Ishikawa (cell line): ENCODE results near the gene MEPE.

Experiments used
- CEBPB ChIP-seq: IDR thresholded peaks from 2 replicates; pipeline ENCODE4 v1.6.1; 2012
- CREB1 ChIP-seq: IDR thresholded peaks from 2 replicates; pipeline ENCODE4 v1.6.1; 2012; ENCODE audit warnings: low read depth
- EGR1 ChIP-seq: IDR thresholded peaks from 2 replicates; pipeline ENCODE4 v1.6.1; 2012
- EP300 ChIP-seq: IDR thresholded peaks from 2 replicates; pipeline ENCODE4 v1.6.1; 2012; ENCODE audit warnings: borderline replicate concordance
- FOXM1 ChIP-seq: IDR thresholded peaks from 2 replicates; pipeline ENCODE4 v1.6.1; 2012; ENCODE audit warnings: low read depth, borderline replicate concordance
- MAX ChIP-seq: IDR thresholded peaks from 2 replicates; pipeline ENCODE4 v1.6.1; 2012
- NFIC ChIP-seq: IDR thresholded peaks from 2 replicates; pipeline ENCODE4 v1.6.1; 2012
- RAD21 ChIP-seq: IDR thresholded peaks from 2 replicates; pipeline ENCODE4 v1.6.1; 2012; ENCODE audit warnings: low read depth
- REST ChIP-seq: IDR thresholded peaks from 2 replicates; pipeline ENCODE4 v1.6.1; 2012; ENCODE audit warnings: low read depth, mild to moderate bottlenecking
- TAF1 ChIP-seq: IDR thresholded peaks from 2 replicates; pipeline ENCODE4 v1.6.1; 2012; ENCODE audit warnings: low read depth, mild to moderate bottlenecking
- TCF12 ChIP-seq: IDR thresholded peaks from 2 replicates; pipeline ENCODE4 v1.6.1; 2012; ENCODE audit warnings: low read depth
- TEAD4 ChIP-seq: IDR thresholded peaks from 2 replicates; pipeline ENCODE4 v1.6.1; 2012
- USF1 ChIP-seq: IDR thresholded peaks from 2 replicates; pipeline ENCODE4 v1.6.1; 2012
- YY1 ChIP-seq: IDR thresholded peaks from 2 replicates; pipeline ENCODE4 v1.6.1; 2012; ENCODE audit warnings: low read depth
- ZBTB7A ChIP-seq: IDR thresholded peaks from 2 replicates; pipeline ENCODE4 v1.6.1; 2012; ENCODE audit warnings: low read depth

The MEPE gene

GRCh38 chr4:87804871-87805270 is 27.9 kb upstream of the MEPE start:
- TF ChIP-seq EP300 = no peak
- TF ChIP-seq ZBTB7A = no peak
- TF ChIP-seq RAD21 = no peak
- TF ChIP-seq NFIC = no peak
- no peak for TF ChIP-seq USF1
- no peak for TF ChIP-seq CEBPB
- no peak for TF ChIP-seq CREB1
- no peak for TF ChIP-seq FOXM1
- TF ChIP-seq EGR1 = no peak
- TF ChIP-seq REST = no peak
- no peak for TF ChIP-seq TCF12
- no peak for TF ChIP-seq YY1
- no peak for TF ChIP-seq TEAD4
- no peak for TF ChIP-seq MAX
- no peak for TF ChIP-seq TAF1

- TF ChIP-seq MAX (no peak), REST (no peak), EGR1 (no peak), TCF12 (no peak), ZBTB7A (no peak), CREB1 (no peak), TEAD4 (no peak), FOXM1 (no peak), USF1 (no peak), CEBPB (no peak), TAF1 (no peak), EP300 (no peak), RAD21 (no peak), NFIC (no peak), YY1 (no peak)
These were observed 26.8 kb upstream of the MEPE start for GRCh38 chr4:87805971-87806370.

- TF ChIP-seq EGR1 = no peak
- TF ChIP-seq ZBTB7A = no peak
- no peak for TF ChIP-seq MAX
- TF ChIP-seq USF1 = no peak
- TF ChIP-seq TAF1 = no peak
- no peak for TF ChIP-seq CEBPB
- TF ChIP-seq RAD21 = no peak
- TF ChIP-seq TCF12 = no peak
- TF ChIP-seq TEAD4 = no peak
- TF ChIP-seq CREB1 = no peak
These were observed 26.2 kb upstream of the MEPE start for GRCh38 chr4:87806520-87806919.

GRCh38 chr4:87807402-87807801 is 25.4 kb upstream of the MEPE start:
- no peak for TF ChIP-seq USF1
- no peak for TF ChIP-seq ZBTB7A
- no peak for TF ChIP-seq FOXM1
- no peak for TF ChIP-seq EP300
- no peak for TF ChIP-seq YY1
- no peak for TF ChIP-seq TCF12
- TF ChIP-seq RAD21 = no peak
- no peak for TF ChIP-seq REST
- no peak for TF ChIP-seq TAF1
